Peyer's patch (tissue), 4 donors: Measurements from ENCODE around the gene SLC45A1.

Source experiments
- CTCF ChIP-seq, 6 experiments: fragments of 450-650 bp in 4 of 6; fragments of 200-600 bp in 2 of 6; sonication (generic) in 1 of 6; IDR thresholded peaks; one replicate each; pipeline ENCODE4 v1.5.1; 2017 to 2019; ENCODE audit warnings: antibody characterized with exemption in 6 of 6, mild to moderate bottlenecking in 3 of 6, moderate library complexity in 1 of 6
- POLR2A ChIP-seq, 2 donors: fragments of 450-650 bp; IDR thresholded peaks; one replicate each; pipeline ENCODE4 v1.5.1; 2017; ENCODE audit warnings: antibody characterized with exemption in 2 of 2, mild to moderate bottlenecking in 2 of 2, moderate library complexity in 2 of 2

GRCh38 chr1:8377271-8377981, 59.5 kb downstream of the SLC45A1 start:
- no peak for TF ChIP-seq CTCF (IDR thresholded peaks at IDR 0.05)
- no peak for TF ChIP-seq POLR2A (IDR thresholded peaks at IDR 0.05)
